Calu3 (cell line): ENCODE results near the gene SPON1. TPM values are rescaled to one million over a fixed set of nuclear protein-coding genes. Genes with fewer than 3 reads are reported as not detected.

Source experiments
- BruUV-seq: library from RNA; stranded (reverse); fragments of 400-500 nt; replicated peaks from 2 replicates; lab custom pipeline; 2021; lab: Mats Ljungman, UMichigan
- CTCF ChIA-PET: fragments of 300-600 bp; sonication (Branson Sonifier 250); formaldehyde crosslinking; loops from one replicate; lab custom pipeline; 2022; ENCODE audit warnings: antibody characterized with exemption; lab: Charles Lee
- DNase-seq: peaks from one replicate; pipeline ENCODE4 v3.0.0; 2022
- H3K27ac Mint-ChIP-seq: one replicate; pipeline ENCODE4 v1.8.0; 2022; ENCODE audit warnings: mixed read lengths; ENCODE audit not compliant: unreplicated experiment
- H3K27me3 Mint-ChIP-seq: one replicate; pipeline ENCODE4 v1.8.0; 2022; ENCODE audit warnings: mixed read lengths; ENCODE audit not compliant: unreplicated experiment
- H3K36me3 Mint-ChIP-seq: one replicate; pipeline ENCODE4 v1.8.0; 2022; ENCODE audit warnings: mild to moderate bottlenecking, moderate library complexity, mixed read lengths; ENCODE audit not compliant: insufficient read depth, unreplicated experiment
- H3K4me1 Mint-ChIP-seq: one replicate; pipeline ENCODE4 v1.8.0; 2022; ENCODE audit warnings: mild to moderate bottlenecking, low read depth, mixed read lengths; ENCODE audit not compliant: unreplicated experiment
- H3K4me3 Mint-ChIP-seq: one replicate; pipeline ENCODE4 v1.8.0; 2022; ENCODE audit warnings: mild to moderate bottlenecking, low read depth, moderate library complexity, mixed read lengths; ENCODE audit not compliant: unreplicated experiment
- H3K9me3 Mint-ChIP-seq: one replicate; pipeline ENCODE4 v1.8.0; 2022; ENCODE audit warnings: low read depth, mixed read lengths; ENCODE audit not compliant: unreplicated experiment
- CTCF ChIP-seq: fragments of 200-600 bp; IDR thresholded peaks from one replicate; pipeline ENCODE4 v1.8.0; 2022; ENCODE audit warnings: antibody characterized with exemption; ENCODE audit not compliant: unreplicated experiment
- intact Hi-C: fragments of 100-400 bp; cut with micrococcal nuclease; formaldehyde crosslinking; loops from one replicate; pipeline ENCODE4 v1.10.0; 2022; ENCODE audit not compliant: unreplicated experiment
- total RNA-seq: library from RNA; stranded (reverse); gene quantifications from 2 replicates; pipeline ENCODE4 v1.2.3, GENCODE V29; 2022

The SPON1 gene
- total RNA-seq, 1 experiment from 2014 or later: not detected

- Mint-ChIP-seq H3K4me3 (no peak overlapping the region), H3K27ac (no peak overlapping the region), H3K36me3 (no peaks in the 10 kb centered on the region), H3K9me3 (no peaks in the 10 kb centered on the region), H3K4me1 (peaks cover 19% of the 10 kb centered on the region), H3K27me3 (no peaks in the 10 kb centered on the region)
- BruUV-seq: no TSS peak
- TF ChIP-seq CTCF: no peak
- intact Hi-C loops: no loop called here
- CTCF ChIA-PET: interaction anchor here (0.6 to 1.2 kb wide), 2 partner anchors 16 to 252 kb away, joined by 3 to 5 read pairs; no protein-coding TSS in a partner anchor
- DNase-seq: no peak
Measured at GRCh38 chr11:13926981-13927380, 35.5 kb upstream of the SPON1 start.

GRCh38 chr11:13927481-13927880 is 35.0 kb upstream of the SPON1 start:
- no peak for TF ChIP-seq CTCF
- no peak overlapping the region for H3K4me3 Mint-ChIP-seq
- no peaks in the 10 kb centered on the region for H3K36me3 Mint-ChIP-seq
- H3K27me3 Mint-ChIP-seq: no peaks in the 10 kb centered on the region
- DNase-seq: no peak
- CTCF ChIA-PET: no interaction called here
- H3K27ac Mint-ChIP-seq: no peak overlapping the region
- no TSS peak for BruUV-seq
- no peaks in the 10 kb centered on the region for H3K9me3 Mint-ChIP-seq
- H3K4me1 Mint-ChIP-seq: peaks cover 19% of the 10 kb centered on the region
- intact Hi-C loops: no loop called here

- Mint-ChIP-seq H3K36me3 (no peaks in the 10 kb centered on the region), H3K27me3 (no peaks in the 10 kb centered on the region), H3K4me1 (peaks cover 16% of the 10 kb centered on the region), H3K4me3 (no peak overlapping the region), H3K9me3 (no peaks in the 10 kb centered on the region), H3K27ac (no peak overlapping the region)
- BruUV-seq: no TSS peak
- TF ChIP-seq CTCF: no peak
- DNase-seq: no peak
- CTCF ChIA-PET: no interaction called here
- intact Hi-C loops: no loop called here
Measured at GRCh38 chr11:13928566-13929251, 33.8 kb upstream of the SPON1 start.

- no peak for TF ChIP-seq CTCF
- CTCF ChIA-PET: interaction anchor here (0.7 kb wide), 1 partner anchor 44 kb away, joined by 6 read pairs; no protein-coding TSS in a partner anchor
- H3K27ac Mint-ChIP-seq: no peak overlapping the region
- H3K36me3 Mint-ChIP-seq: no peaks in the 10 kb centered on the region
- no peak for DNase-seq
- intact Hi-C loops: no loop called here
- H3K27me3 Mint-ChIP-seq: no peaks in the 10 kb centered on the region
- no peaks in the 10 kb centered on the region for H3K9me3 Mint-ChIP-seq
- BruUV-seq: no TSS peak
- H3K4me1 Mint-ChIP-seq: peaks cover 11% of the 10 kb centered on the region
- no peak overlapping the region for H3K4me3 Mint-ChIP-seq
Measured at GRCh38 chr11:13929395-13929891, 33.1 kb upstream of the SPON1 start.
